Measurements from ENCODE around the gene TEX13A.
A peak's percentile ranks its signal among the peaks of the same experiment; 100 is the strongest.
"Not testable (repeated sequence)": the region's sequence is repeated elsewhere in the genome, so short reads cannot be mapped to it uniquely, and the experiment has no call there.

Gene TEX13A, protein sequence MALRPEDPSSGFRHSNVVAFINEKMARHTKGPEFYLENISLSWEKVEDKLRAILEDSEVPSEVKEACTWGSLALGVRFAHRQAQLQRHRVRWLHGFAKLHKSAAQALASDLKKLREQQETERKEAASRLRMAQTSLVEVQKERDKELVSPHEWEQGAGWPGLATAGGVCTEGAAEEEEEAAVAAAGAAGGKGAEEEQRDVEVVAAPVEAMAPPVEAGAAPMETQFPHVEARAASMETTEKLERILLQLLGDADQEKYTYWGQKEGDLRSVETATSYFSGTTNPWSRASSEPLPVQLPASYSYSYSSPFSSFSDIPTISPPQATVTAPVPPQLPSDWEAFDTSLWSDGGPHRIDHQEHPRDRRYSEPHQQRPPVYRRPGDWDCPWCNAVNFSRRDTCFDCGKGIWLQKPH

DNA sequence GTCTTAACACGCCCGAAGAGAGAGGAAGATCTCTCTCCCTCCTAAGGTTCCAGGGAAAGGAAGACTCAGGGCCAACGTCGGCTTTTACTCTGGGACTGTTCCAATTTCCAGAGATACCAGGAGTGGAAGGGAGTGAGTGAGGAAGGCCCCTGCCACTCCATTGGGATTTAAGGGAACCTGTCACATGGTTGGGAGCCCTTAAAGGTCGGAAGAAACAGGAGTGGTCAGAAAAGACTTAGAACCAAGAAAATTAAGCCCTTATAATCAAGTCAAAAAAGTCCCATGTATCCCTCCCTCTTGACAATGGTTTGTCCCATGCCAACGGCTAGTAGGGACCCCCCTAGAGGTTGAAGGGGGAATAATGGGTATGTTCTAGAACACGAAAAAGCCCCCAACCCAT lies at the start of gene TEX13A:
TEX13A (minus strand) TSS at position 59 of the 400 bp plus-strand sequence. CDS start 297 bp downstream, outside the sequence.
- no peak for DNase-seq (ENCODE audit: low spot score)

DNA sequence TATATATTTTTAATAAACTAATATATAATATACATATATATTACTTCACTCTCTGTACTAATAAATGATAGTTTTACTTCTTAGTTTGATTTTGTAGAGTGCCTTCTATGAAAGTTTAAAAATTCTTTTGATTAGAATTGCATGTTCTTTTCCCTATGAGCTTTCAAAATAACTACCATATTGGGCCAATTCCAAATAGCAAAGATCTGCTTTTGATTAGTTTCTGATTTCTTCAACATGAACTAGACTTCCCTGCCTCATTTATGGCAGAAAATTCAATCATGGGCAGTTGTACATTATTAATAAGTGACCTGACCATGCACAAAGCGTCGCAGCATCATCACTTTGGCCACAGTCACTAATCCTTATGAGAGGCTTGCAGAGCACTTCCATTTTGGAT lies 48.9 kb upstream of the TEX13A start:
- DNase-seq (ENCODE audit: low spot score), result no peak

- DNase-seq (ENCODE audit: low spot score), result no peak
These were observed 46.7 kb upstream of the TEX13A start for GRCh38 chrX:105267167-105267566.

GRCh38 chrX:105266456-105266855 lies 46.0 kb upstream of the TEX13A start:
- no peak for DNase-seq (ENCODE audit: low spot score)

GRCh38 chrX:105265093-105265492 lies 44.6 kb upstream of the TEX13A start:
- DNase-seq (ENCODE audit: low spot score), result no peak

DNA sequence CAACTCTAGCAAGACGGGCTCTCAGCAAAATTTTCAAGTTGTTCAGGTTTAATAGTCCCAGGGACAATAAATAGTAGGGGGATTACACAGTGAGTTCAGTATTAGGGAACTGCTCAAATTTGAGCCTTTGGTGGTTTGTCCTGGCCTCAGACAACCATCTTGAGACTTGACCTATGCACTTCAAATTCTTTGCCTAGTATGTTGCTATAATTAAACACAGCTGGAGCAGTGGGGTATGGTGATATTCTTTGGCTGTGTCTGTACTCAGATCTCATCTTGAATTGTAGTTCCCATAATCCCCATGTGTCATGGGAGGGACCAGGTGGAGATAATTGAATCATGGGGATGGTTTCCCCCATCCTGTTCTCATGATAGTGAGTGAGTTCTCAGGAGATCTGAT lies 43.3 kb upstream of the TEX13A start:
- DNase-seq (ENCODE audit: low spot score), result no peak

DNA sequence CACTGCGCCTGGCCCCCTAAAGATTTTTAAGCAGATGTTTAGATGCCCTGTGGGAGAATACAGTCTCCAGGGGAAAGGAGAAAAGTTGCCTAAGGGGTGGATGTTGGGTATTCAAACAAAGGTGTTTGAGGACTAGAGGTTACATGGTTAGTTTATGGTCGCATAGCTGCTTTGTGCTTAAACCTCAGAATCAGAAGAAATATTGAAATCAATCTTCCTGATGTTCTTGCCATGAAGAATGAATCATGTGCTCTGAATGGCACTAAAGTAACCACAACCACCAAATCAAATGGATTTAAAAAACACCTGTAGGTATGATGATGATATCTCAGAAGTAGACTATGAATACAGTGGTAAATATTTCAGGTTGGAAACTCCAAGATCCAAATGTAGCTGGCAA lies 42.7 kb upstream of the TEX13A start:
- DNase-seq (ENCODE audit: low spot score), result no peak

GRCh38 chrX:105260291-105261043 lies 40.0 kb upstream of the TEX13A start:
- DNase-seq (ENCODE audit: low spot score), result no peak

DNA sequence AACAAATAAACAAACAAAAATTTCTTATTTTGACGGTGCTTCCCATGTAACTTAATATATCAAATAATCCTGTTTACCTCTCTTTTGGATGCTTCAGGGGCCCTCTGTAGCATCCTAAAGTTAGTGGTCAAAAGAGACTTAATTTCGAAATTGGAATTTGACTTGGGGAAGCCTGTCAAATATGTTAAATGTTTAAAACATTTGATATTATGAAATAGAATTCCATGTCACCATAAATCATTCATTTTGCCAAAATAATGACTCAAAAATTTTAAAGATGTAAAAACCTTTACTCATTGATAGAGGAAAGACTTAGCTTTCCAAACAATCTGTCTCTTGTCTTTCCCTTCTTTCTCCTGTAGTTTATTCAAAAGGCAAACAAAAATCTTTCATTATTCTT lies 20.6 kb upstream of the TEX13A start:
- DNase-seq (ENCODE audit: low spot score), result no peak

DNA sequence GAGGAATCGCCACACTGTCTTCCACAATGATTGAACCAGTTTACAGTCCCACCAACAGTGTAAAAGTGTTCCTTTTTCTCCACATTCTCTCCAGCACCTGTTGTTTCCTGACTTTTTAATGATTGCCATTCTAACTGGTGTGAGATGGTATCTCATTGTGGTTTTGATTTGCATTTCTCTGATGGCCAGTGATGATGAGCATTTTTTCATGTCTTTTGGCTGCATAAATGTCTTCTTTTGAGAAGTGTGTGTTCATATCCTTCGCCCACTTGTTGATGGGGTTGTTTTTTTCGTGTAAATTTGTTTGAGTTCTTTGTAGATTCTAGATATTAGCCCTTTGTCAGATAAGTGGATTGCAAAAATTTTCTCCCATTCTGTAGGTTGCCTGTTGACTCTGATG lies 16.9 kb upstream of the TEX13A start:
- not testable (repeated sequence) for DNase-seq (ENCODE audit: low spot score)

DNA sequence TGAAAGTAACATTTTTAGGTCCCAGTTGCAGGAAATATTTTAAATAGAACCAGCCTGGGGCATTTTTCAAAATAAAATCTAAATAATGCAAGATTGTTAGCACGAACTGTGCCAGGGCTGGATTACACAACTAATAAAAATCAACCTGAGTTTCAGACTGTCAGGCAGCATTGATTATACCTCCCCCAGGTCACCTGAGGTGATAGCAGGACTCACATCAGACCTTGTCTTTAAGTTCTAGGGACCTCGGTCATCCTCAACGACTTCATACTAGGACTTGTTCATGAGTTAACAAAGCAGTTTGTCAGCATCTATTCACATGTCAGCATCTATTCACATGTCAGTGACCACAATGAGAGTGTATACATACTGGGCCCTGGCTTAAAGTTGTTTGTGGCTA lies 8.7 kb upstream of the TEX13A start:
- DNase-seq (ENCODE audit: low spot score), result no peak

GRCh38 chrX:105228602-105229001 lies 8.1 kb upstream of the TEX13A start:
- no peak for DNase-seq (ENCODE audit: low spot score)

GRCh38 chrX:105226499-105226898 lies 6.0 kb upstream of the TEX13A start:
- no peak for DNase-seq (ENCODE audit: low spot score)

DNA sequence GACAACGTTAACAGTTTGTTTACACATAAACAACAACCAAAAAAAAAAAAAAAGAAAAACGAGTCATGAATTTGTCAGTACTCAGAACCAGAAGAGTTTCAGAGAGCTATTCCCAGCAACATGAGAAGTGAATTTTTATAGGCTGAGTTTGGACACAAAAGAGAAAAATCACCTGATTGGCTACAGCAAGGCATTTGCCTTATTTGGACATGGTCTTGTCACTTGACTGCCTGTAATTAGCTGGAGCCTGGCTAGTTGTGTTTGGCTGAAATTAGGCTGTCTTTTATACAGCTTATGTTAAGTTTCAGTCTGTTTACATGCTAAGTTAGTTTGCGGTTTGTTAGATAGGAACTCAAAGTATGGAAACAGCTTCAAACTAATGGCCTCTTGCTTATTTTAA lies 880 bp upstream of the TEX13A start:
- no peak for DNase-seq (ENCODE audit: low spot score)

DNA sequence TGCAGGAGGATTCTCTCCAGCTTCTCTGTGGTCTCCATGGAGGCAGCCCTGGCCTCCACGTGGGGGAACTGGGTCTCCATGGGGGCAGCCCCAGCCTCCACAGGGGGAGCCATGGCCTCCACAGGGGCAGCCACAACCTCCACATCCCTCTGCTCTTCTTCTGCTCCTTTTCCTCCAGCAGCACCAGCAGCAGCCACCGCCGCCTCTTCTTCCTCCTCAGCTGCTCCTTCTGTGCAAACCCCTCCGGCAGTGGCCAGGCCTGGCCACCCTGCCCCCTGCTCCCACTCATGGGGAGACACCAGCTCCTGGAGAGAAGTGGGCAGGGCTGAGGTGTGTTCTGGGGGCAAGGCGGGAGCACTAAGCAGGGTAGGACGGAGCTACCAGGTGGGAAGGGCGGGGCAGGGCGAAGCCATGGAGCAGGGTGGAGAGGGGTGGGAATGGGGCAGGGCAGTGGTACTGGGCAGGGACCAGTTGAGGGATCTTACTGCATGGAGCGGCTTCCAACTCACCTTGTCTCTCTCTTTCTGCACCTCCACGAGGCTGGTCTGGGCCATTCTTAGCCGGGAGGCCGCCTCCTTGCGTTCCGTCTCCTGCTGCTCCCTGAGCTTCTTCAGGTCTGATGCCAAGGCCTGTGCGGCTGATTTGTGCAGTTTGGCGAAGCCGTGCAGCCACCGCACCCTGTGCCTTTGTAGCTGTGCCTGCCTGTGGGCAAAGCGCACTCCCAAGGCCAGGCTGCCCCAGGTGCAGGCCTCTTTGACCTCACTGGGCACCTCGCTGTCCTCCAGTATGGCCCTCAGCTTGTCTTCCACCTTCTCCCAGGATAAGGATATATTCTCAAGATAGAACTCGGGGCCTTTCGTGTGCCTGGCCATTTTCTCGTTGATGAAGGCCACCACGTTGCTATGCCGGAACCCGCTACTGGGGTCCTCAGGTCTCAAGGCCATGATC lies 766 bp downstream of the TEX13A start:
- DNase-seq (ENCODE audit: low spot score), result no peak

DNA sequence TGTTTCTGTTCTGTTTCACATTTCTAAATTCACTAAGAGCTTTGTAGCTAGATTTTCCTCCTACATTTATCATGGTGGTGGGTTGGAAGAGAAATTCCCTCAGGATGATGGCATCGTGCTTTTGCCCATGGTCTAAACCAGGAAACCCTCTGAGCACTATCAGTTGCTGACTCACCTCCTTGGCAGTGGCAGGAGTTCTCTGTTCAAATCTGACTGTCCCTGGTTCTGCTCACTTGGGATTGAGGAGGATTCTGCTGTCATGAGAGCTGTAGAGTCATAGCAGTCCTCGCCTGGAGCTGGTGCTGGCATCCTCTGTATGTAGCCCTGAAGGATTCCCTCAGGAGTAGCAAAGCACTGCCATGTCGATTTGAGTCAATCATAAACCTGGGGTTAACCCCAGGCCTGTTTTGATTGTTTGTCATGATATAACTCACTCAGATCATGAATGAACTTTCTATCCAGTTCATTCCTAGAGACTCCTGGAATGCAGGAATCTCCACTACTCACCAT lies 9.4 kb downstream of the TEX13A start:
- peak; percentile 83 for DNase-seq (ENCODE audit: low spot score)

- no peak for DNase-seq (ENCODE audit: low spot score)
These were observed 10.2 kb downstream of the TEX13A start for GRCh38 chrX:105210258-105210657.

GRCh38 chrX:105209406-105209805 lies 11.1 kb downstream of the TEX13A start:
- no peak for DNase-seq (ENCODE audit: low spot score)

DNA sequence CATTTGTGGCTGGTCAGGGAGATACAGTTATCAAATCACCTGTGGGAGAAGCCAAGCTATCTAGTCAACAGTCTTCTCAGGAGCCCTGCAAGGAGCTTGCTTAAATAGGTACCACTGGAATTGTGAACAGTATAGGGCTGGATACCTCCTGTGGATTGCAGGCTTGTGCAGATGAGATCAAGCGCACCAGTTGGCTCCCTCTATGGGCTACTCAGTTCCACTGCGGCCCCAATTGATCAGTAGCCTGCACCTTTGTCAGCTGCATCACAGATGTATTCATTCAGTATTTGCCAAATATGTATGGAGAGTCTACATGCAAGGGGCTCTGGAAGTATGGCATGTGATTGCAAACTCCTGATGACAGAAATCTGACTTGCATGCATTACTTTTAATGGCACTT lies 28.6 kb downstream of the TEX13A start:
- DNase-seq (ENCODE audit: low spot score), result peak; percentile 38

- DNase-seq (ENCODE audit: low spot score), result peak; percentile 52
These were observed 30.1 kb downstream of the TEX13A start for GRCh38 chrX:105190252-105190853.

GRCh38 chrX:105189093-105189492 lies 31.4 kb downstream of the TEX13A start:
- DNase-seq (ENCODE audit: low spot score), result no peak

GRCh38 chrX:105179644-105180043 lies 40.9 kb downstream of the TEX13A start:
- DNase-seq (ENCODE audit: low spot score), result no peak
